MM.1S (cell line): ENCODE measurements around the gene STAG3.

Source experiments
- CTCF ChIP-seq: fragments of 300-600 bp; sonication (generic); IDR thresholded peaks from 2 replicates; pipeline ENCODE4 v1.5.1; 2016; ENCODE audit warnings: antibody characterized with exemption, low read length, mixed read lengths
- EZH2 ChIP-seq: fragments of 300-600 bp; sonication (generic); optimal IDR thresholded peaks from 2 replicates; pipeline ENCODE3; 2017; ENCODE audit warnings: low read depth, mild to moderate bottlenecking, antibody characterized with exemption, low read length, mixed read lengths
- EZH2phosphoT487 ChIP-seq: fragments of 300-600 bp; sonication (generic); IDR thresholded peaks from 2 replicates; pipeline ENCODE4 v1.6.1; 2018; ENCODE audit warnings: antibody characterized with exemption, low read length

- TF ChIP-seq CTCF, result no peak
- no peak for TF ChIP-seq EZH2
- no peak for TF ChIP-seq EZH2phosphoT487
Measured at GRCh38 chr7:100152937-100153666, 24.6 kb upstream of the STAG3 start.
